Epithelial cell of proximal tubule (primary cell): ENCODE measurements around the gene TPSG1. TPM values are rescaled to one million over a fixed set of nuclear protein-coding genes. Genes with fewer than 3 reads are reported as not detected.

Experiments
- DNase-seq: peaks from one replicate; pipeline ENCODE4 v3.0.0-alpha.2; 2011; ENCODE audit warnings: low read depth
- H3K4me3 ChIP-seq: 2 replicates; pipeline ENCODE4 v1.5.1; 2011; ENCODE audit warnings: low read depth, mild to moderate bottlenecking, low read length
- CTCF ChIP-seq: conservative IDR thresholded peaks from 2 replicates; pipeline ENCODE4 v1.5.1; 2012; ENCODE audit warnings: low read depth, mild to moderate bottlenecking, low read length
- total RNA-seq: library from RNA; depleted of rRNA; stranded (reverse); fragments of >200 nt; gene quantifications from 2 replicates; pipeline ENCODE4 v1.2.3, GENCODE V29; 2015

TPSG1 gene
- total RNA-seq, 1 donor from 2014 or later: not detected

DNA sequence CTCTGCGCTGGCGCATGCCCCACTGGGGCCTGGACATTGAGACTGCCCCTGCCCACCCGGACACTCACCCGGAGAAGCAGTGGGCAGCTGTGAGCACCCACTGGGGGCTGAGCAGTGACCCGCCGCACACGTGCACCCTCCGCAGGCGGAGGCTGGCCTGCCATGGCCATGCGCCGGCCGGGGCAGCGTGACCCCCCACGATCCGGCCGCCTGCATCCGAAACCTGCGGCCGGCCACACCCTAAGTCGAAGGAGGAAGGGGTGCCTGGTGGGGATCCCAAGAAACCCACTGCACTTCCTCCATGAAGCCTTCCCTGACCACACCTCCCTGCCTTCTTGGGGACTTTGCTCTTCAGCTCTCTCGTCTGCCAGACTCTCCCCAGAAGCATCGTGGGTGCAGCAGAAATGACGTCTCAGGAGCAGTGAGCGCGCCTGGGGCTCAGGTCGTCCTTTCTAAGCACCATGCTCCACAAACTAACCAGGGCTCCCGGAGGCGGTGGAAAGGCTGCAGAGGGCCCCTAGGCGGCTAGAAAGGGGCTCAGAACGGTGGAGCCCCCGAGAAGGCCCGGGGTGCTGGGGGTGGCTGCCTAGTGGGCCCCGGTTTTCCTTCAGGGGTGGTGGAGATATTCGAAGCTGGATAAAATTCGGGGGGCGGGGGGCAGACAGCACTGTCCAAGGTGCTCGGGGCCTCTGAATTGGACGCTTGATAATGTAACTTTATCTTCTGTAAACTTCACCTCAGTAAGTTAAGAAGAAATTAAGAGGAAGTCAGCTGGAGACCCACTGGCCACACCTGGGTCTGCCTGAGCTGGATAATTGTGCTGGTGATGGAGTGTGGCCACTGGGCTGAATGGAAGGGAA is 1.5 kb downstream of the TPSG1 start:
- no peak for DNase-seq
- H3K4me3 ChIP-seq: no peak overlapping the region
- no peak for TF ChIP-seq CTCF

- TF ChIP-seq CTCF: no peak
Measured at GRCh38 chr16:1222553-1223354, 2.3 kb downstream of the TPSG1 start.

GRCh38 chr16:1221628-1222552 is 3.2 kb downstream of the TPSG1 start:
- no peak overlapping the region for H3K4me3 ChIP-seq
- no peak for TF ChIP-seq CTCF
- DNase-seq: no peak

More at GRCh38 chr16:1222553-1223354, 2.3 kb downstream of the TPSG1 start:
- no peak for DNase-seq
- no peak overlapping the region for H3K4me3 ChIP-seq

GRCh38 chr16:1220841-1221627 is 4.0 kb downstream of the TPSG1 start:
- no peak for TF ChIP-seq CTCF
- DNase-seq: no peak
- no peak overlapping the region for H3K4me3 ChIP-seq

DNA sequence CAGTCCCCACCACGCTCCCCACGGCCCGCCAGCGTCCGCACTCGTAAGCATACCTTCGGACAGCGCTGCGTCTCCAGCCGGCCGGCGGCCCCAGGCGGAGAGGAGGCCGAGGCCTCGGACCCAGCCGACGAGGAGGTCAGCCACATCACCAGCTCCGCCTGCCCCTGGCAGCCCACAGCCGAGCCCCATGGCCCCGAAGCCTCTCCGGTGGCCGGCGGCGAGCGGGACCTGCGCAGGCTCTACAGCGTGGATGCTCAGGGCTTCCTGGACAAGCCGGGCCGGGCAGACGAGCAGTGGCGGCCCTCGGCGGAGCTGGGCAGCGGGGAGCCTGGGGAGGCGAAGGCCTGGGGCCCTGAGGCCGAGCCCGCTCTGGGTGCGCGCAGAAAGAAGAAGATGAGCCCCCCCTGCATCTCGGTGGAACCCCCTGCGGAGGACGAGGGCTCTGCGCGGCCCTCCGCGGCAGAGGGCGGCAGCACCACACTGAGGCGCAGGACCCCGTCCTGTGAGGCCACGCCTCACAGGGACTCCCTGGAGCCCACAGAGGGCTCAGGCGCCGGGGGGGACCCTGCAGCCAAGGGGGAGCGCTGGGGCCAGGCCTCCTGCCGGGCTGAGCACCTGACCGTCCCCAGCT is 4.9 kb downstream of the TPSG1 start:
- no peak for DNase-seq
- no peak overlapping the region for H3K4me3 ChIP-seq
- TF ChIP-seq CTCF: no peak
